ENCODE measurements around the gene RBM20.

The RBM20 gene

GRCh38 chr10:110871298-110872084 lies 227.4 kb downstream of the RBM20 start, which contains the start of gene PDCD4:
Gene PDCD4 (plus strand): TSS chr10:110871928. CDS start chr10:110876028, 4,100 bp downstream.
- Mint-ChIP-seq H3K36me3 (ENCODE audit: low read depth) (peaks cover 7% of the 10 kb centered on the region), H3K4me1 (peaks cover 73% of the 10 kb centered on the region), H3K27ac (peak within 1 kb of the TSS; percentile 92), H3K4me3 (peak within 1 kb of the TSS; percentile 86), H3K9me3 (no peaks in the 10 kb centered on the region), H3K27me3 (peaks cover 2% of the 10 kb centered on the region)
- DNase-seq (peak; percentile 98), ATAC-seq (peak; percentile 76)

DNA sequence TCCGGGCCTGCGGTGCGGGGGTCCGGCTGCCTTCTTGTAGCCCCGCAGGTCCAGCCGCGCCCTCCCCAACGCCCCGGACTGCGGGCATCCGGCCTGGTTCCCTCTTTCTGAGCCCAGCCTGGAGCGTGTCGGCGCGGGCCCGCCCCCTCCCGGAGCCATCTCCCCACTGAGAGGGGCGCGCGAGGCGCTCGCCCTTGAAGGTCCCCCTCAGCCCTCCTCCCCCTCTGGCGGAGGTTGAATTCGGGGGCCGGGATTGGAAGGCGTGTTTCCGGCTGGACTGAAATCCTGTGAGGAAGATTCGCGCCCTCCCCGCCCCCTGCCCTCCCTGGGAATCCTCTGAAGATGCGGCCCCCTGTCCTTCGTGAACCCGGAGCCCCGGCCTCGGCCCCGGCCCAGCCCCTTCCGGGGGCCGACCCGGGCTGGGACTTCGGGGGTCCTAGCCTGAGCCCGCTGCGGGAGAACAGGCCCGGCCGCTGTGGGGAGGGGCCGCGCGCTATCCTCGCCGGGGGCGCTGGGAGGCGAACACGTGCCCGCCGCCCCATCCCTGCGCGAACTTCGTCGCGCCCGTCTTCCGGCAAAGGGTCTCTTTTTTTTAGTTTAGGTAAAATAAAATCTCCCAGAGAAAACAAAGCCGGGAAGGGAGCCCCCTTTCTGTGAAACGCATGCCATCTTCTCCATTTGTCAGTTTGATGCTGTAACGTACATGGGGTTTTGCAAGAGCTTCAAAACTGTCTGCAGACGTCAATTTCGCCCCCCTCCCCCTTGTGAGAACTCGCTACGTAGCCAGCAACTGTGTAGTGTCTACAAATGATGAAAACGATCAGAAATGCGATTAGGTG lies 228.2 kb downstream of the RBM20 start:
- H3K36me3 Mint-ChIP-seq (ENCODE audit: low read depth): peaks cover 7% of the 10 kb centered on the region
- ATAC-seq (peak; percentile 84), DNase-seq (peak; percentile 76)
- H3K9me3 Mint-ChIP-seq: no peaks in the 10 kb centered on the region
- H3K4me3 Mint-ChIP-seq: peak overlapping the region; percentile 86
- H3K27me3 Mint-ChIP-seq: peaks cover 2% of the 10 kb centered on the region
- H3K4me1 Mint-ChIP-seq: peaks cover 67% of the 10 kb centered on the region
- H3K27ac Mint-ChIP-seq: peak overlapping the region; percentile 92

DNA sequence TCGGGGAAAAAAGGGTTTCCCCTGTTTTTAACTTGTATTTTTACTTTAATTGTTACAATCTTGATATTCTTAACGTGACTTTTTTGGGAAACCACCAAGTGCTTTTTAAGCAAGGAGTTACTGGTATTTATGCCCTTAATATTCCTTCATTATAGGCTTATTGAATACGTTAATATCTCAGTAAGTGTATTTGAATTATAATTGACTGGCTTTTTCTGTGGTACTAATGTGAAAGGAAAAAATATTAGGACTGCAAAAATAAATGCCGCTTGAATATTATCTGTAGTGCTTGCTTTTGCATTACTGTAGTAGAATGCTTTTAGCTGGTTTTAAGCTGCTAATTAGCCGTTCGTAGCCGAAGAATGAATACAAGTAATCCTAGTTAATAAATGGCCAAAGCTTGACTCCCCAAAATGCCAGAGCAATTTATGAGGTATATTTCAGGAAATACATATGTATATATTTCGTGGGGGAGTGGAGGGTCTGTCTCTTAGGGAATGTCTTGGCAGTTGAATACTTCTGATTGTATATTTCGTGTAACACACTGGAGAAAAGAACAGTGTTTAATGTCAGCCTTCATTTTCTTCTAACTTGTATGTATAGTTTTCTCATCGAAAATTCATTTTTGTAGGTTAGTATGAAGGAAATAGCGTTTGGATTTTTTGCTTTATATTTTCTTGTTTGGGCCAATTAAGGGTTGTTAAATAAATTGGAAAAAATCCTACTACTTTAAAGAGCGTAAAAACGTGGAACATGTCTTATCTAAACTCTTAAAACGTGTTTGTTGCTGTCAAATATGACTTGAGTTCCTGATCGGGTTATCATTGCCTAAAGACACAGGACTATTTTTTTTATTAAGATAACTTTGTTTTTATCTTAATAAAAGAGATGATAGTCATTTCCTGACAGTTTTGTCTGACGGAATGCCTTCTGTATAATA lies 229.1 kb downstream of the RBM20 start:
- peaks cover 67% of the 10 kb centered on the region for H3K4me1 Mint-ChIP-seq
- peak overlapping the region; percentile 92 for H3K27ac Mint-ChIP-seq
- no peaks in the 10 kb centered on the region for H3K9me3 Mint-ChIP-seq
- H3K36me3 Mint-ChIP-seq (ENCODE audit: low read depth): peaks cover 14% of the 10 kb centered on the region
- ATAC-seq (no peak), DNase-seq (no peak)
- peak overlapping the region; percentile 86 for H3K4me3 Mint-ChIP-seq
- peaks cover 2% of the 10 kb centered on the region for H3K27me3 Mint-ChIP-seq

- ATAC-seq (no peak), DNase-seq (no peak)
- H3K4me1 Mint-ChIP-seq: peaks cover 67% of the 10 kb centered on the region
- no peaks in the 10 kb centered on the region for H3K9me3 Mint-ChIP-seq
- H3K4me3 Mint-ChIP-seq: peak overlapping the region; percentile 86
- peaks cover 2% of the 10 kb centered on the region for H3K27me3 Mint-ChIP-seq
- H3K27ac Mint-ChIP-seq: peak overlapping the region; percentile 92
- H3K36me3 Mint-ChIP-seq (ENCODE audit: low read depth): peaks cover 16% of the 10 kb centered on the region
Observed at GRCh38 chr10:110873951-110874350, 229.8 kb downstream of the RBM20 start.

GRCh38 chr10:110876000-110876399 lies 231.9 kb downstream of the RBM20 start:
- Mint-ChIP-seq H3K4me3 (peak overlapping the region; percentile 34), H3K36me3 (ENCODE audit: low read depth) (peaks cover 19% of the 10 kb centered on the region), H3K4me1 (peaks cover 67% of the 10 kb centered on the region), H3K9me3 (no peaks in the 10 kb centered on the region), H3K27me3 (peaks cover 2% of the 10 kb centered on the region), H3K27ac (peak overlapping the region; percentile 52)
- ATAC-seq (no peak), DNase-seq (no peak)

- H3K9me3 Mint-ChIP-seq: no peaks in the 10 kb centered on the region
- H3K4me3 Mint-ChIP-seq: no peak overlapping the region
- H3K36me3 Mint-ChIP-seq (ENCODE audit: low read depth): peaks cover 24% of the 10 kb centered on the region
- H3K27me3 Mint-ChIP-seq: no peaks in the 10 kb centered on the region
- DNase-seq (no peak), ATAC-seq (no peak)
- peaks cover 68% of the 10 kb centered on the region for H3K4me1 Mint-ChIP-seq
- H3K27ac Mint-ChIP-seq: no peak overlapping the region
Observed at GRCh38 chr10:110876788-110877187, 232.7 kb downstream of the RBM20 start.

GRCh38 chr10:110880012-110880411 lies 235.9 kb downstream of the RBM20 start:
- ATAC-seq (peak; percentile 24), DNase-seq (no peak)
- Mint-ChIP-seq H3K4me1 (peaks cover 83% of the 10 kb centered on the region), H3K36me3 (ENCODE audit: low read depth) (peaks cover 38% of the 10 kb centered on the region), H3K27ac (peak overlapping the region; percentile 52), H3K9me3 (no peaks in the 10 kb centered on the region), H3K27me3 (no peaks in the 10 kb centered on the region), H3K4me3 (no peak overlapping the region)

DNA sequence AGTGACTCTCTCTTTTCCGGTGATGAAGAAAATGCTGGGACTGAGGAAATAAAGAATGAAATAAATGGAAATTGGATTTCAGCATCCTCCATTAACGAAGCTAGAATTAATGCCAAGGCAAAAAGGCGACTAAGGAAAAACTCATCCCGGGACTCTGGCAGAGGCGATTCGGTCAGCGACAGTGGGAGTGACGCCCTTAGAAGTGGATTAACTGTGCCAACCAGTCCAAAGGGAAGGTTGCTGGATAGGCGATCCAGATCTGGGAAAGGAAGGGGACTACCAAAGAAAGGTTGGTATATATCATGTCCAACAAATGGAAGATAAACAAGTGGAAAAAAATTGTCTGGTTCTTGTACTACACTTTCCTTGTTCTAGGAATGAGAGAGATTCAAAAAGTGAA lies 237.1 kb downstream of the RBM20 start:
- peaks cover 38% of the 10 kb centered on the region for H3K36me3 Mint-ChIP-seq (ENCODE audit: low read depth)
- peak overlapping the region; percentile 64 for H3K27ac Mint-ChIP-seq

DNA sequence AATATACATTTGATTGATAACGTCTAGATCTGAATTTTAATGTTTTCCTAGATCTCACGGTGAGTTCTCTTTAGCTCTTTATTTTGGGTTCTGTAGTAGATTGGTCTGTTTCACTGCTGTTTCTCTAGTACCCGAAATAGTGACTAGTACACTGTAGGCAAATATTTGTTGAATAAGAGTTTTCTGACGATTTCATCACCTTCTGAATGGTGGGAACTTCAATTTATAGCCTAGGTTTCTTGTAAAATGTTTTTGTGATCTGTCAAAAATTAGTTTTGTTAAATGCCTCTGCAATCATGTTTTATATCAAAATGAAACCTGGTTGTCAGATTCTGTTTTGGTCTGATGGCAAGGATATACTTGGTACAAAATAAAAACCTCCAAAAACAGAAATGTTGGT lies 237.8 kb downstream of the RBM20 start:
- Mint-ChIP-seq H3K27me3 (no peaks in the 10 kb centered on the region), H3K27ac (peak overlapping the region; percentile 9), H3K36me3 (ENCODE audit: low read depth) (peaks cover 40% of the 10 kb centered on the region), H3K4me3 (peak overlapping the region; percentile 12), H3K9me3 (no peaks in the 10 kb centered on the region), H3K4me1 (peaks cover 83% of the 10 kb centered on the region)
- DNase-seq (no peak), ATAC-seq (no peak)

More for the DNA sequence above, 237.1 kb downstream of the RBM20 start:
- Mint-ChIP-seq H3K4me1 (peaks cover 83% of the 10 kb centered on the region), H3K27me3 (no peaks in the 10 kb centered on the region), H3K4me3 (no peak overlapping the region), H3K9me3 (no peaks in the 10 kb centered on the region)
- no peak for DNase-seq
- ATAC-seq: no peak

GRCh38 chr10:110883924-110884323 lies 239.8 kb downstream of the RBM20 start:
- ATAC-seq: peak; percentile 75
- Mint-ChIP-seq H3K9me3 (no peaks in the 10 kb centered on the region), H3K36me3 (ENCODE audit: low read depth) (peaks cover 35% of the 10 kb centered on the region)

GRCh38 chr10:110885932-110886674 lies 242.0 kb downstream of the RBM20 start:
- DNase-seq: no peak
- Mint-ChIP-seq H3K27ac (peak overlapping the region; percentile 57), H3K27me3 (no peaks in the 10 kb centered on the region), H3K36me3 (ENCODE audit: low read depth) (peaks cover 40% of the 10 kb centered on the region), H3K9me3 (no peaks in the 10 kb centered on the region), H3K4me1 (peaks cover 58% of the 10 kb centered on the region), H3K4me3 (peak overlapping the region; percentile 15)
- no peak for ATAC-seq

More at GRCh38 chr10:110883924-110884323, 239.8 kb downstream of the RBM20 start:
- H3K27ac Mint-ChIP-seq: peak overlapping the region; percentile 90
- peaks cover 76% of the 10 kb centered on the region for H3K4me1 Mint-ChIP-seq
- peak overlapping the region; percentile 80 for H3K4me3 Mint-ChIP-seq
- no peak for DNase-seq
- no peaks in the 10 kb centered on the region for H3K27me3 Mint-ChIP-seq

DNA sequence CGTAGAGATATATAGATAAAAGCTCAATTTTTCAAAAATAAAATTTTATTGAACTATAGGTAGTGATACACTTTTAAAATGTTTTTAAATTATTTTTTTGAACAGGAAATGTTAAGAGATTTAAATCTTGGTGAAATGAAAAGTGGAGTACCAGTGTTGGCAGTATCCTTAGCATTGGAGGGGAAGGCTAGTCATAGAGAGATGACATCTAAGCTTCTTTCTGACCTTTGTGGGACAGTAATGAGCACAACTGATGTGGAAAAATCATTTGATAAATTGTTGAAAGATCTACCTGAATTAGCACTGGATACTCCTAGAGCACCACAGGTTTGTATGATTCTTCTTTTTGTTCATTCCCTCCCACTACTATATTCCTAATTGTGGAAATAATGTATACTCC lies 243.4 kb downstream of the RBM20 start:
- Mint-ChIP-seq H3K27me3 (no peaks in the 10 kb centered on the region), H3K4me1 (peaks cover 54% of the 10 kb centered on the region), H3K36me3 (ENCODE audit: low read depth) (peaks cover 39% of the 10 kb centered on the region), H3K4me3 (no peak overlapping the region), H3K27ac (peak overlapping the region; percentile 21), H3K9me3 (no peaks in the 10 kb centered on the region)
- ATAC-seq (peak; percentile 73), DNase-seq (no peak)
